Panc1 (cell line): ENCODE data around the gene KIF5B. TPM values are rescaled to one million over a fixed set of nuclear protein-coding genes. Genes with fewer than 3 reads are reported as not detected.
"Not testable (repeated sequence)": the region's sequence is repeated elsewhere in the genome, so short reads cannot be mapped to it uniquely, and the experiment has no call there.

Experiments used
- ATAC-seq: fragments of 200-7000 bp; cut with Tn5 transposase; 2 replicates; pipeline ENCODE4 v1.9.1; 2020; ENCODE audit warnings: mild to moderate bottlenecking, moderate library complexity
- BruUV-seq: library from RNA; stranded (reverse); fragments of 400-500 nt; replicated peaks from 2 replicates; lab custom pipeline; 2021; lab: Mats Ljungman, UMichigan
- CTCF ChIA-PET: fragments of 300-600 bp; sonication (Branson Sonifier 250); formaldehyde crosslinking; loops from one replicate; lab custom pipeline; 2022; ENCODE audit warnings: antibody characterized with exemption; lab: Charles Lee
- POLR2A ChIA-PET: fragments of 300-600 bp; sonication (Branson Sonifier 250); formaldehyde crosslinking; loops from one replicate; lab custom pipeline; 2022; ENCODE audit warnings: antibody characterized with exemption; lab: Charles Lee
- DNase-seq: peaks from one replicate; pipeline ENCODE4 v3.0.0-alpha.2; 2010; ENCODE audit warnings: low read depth, low spot score
- H3K27ac ChIP-seq: 2 replicates; pipeline ENCODE4 v1.5.1; 2011; ENCODE audit warnings: mild to moderate bottlenecking, low read length, inconsistent platforms
- H3K27me3 ChIP-seq: fragments of 200-500 bp; sonication (Bioruptor generic); 2 replicates; pipeline ENCODE4 v1.6.0; 2014; ENCODE audit warnings: low read length, inconsistent platforms; ENCODE audit not compliant: control insufficient read depth, insufficient read depth
- H3K36me3 ChIP-seq: fragments of 200-500 bp; sonication (Bioruptor generic); 2 replicates; pipeline ENCODE4 v1.5.1; 2014; ENCODE audit warnings: inconsistent platforms, mild to moderate bottlenecking, low read length, moderate library complexity; ENCODE audit not compliant: control insufficient read depth, insufficient read depth
- H3K4me1 ChIP-seq: 2 replicates; pipeline ENCODE4 v1.5.1; 2011; ENCODE audit warnings: inconsistent platforms, mild to moderate bottlenecking, low read length, moderate library complexity; ENCODE audit not compliant: control insufficient read depth, insufficient read depth
- H3K4me3 ChIP-seq, 2 experiments: 2 replicates each; pipeline ENCODE4 v1.5.1; 2011 to 2012; ENCODE audit warnings: low read depth in 2 of 2, low read length in 2 of 2, mild to moderate bottlenecking in 2 of 2, inconsistent platforms in 1 of 2, moderate library complexity in 1 of 2
- H3K9me3 ChIP-seq: fragments of 200-500 bp; sonication (Bioruptor generic); 2 replicates; pipeline ENCODE4 v1.5.1; 2014; ENCODE audit warnings: low read depth, mild to moderate bottlenecking, inconsistent platforms, low read length, moderate library complexity; ENCODE audit not compliant: control insufficient read depth, insufficient read depth
- POLR2AphosphoS5 ChIP-seq: IDR thresholded peaks from 2 replicates; pipeline ENCODE4 v1.6.1; 2012; ENCODE audit warnings: mild to moderate bottlenecking, low read depth, low read length, moderate library complexity
- SIN3A ChIP-seq: IDR thresholded peaks from 2 replicates; pipeline ENCODE4 v1.6.1; 2012; ENCODE audit warnings: low read depth, mild to moderate bottlenecking, low read length, moderate library complexity, borderline replicate concordance; ENCODE audit not compliant: insufficient read depth
- in situ Hi-C: cut with HindIII; loops from 2 replicates; pipeline ENCODE4 v1.10.0; 2016; ENCODE audit warnings: low sequenced_read_pairs, low pct_unique_long_range_greater_than_20kb
- intact Hi-C: fragments of 100-400 bp; cut with micrococcal nuclease; formaldehyde crosslinking; loops from one replicate; pipeline ENCODE4 v1.10.0; 2022; ENCODE audit not compliant: unreplicated experiment
- total RNA-seq: library from RNA; stranded (reverse); gene quantifications from one replicate; pipeline ENCODE4 v1.2.1, GENCODE V29; 2021; ENCODE audit not compliant: unreplicated experiment
- TF ChIP-seq, protein P1 (sequence below), 2 experiments: IDR thresholded peaks; 2 replicates each; pipeline ENCODE4 v1.6.1; 2011 to 2012; ENCODE audit warnings: low read depth in 2 of 2, control low read depth in 1 of 2, low read length in 1 of 2, mild to moderate bottlenecking in 1 of 2, moderate library complexity in 1 of 2; ENCODE audit not compliant: insufficient read depth in 1 of 2
- TF ChIP-seq, protein P2 (sequence below): fragments of 450-650 bp; IDR thresholded peaks from 2 replicates; pipeline ENCODE4 v1.5.1; 2017; ENCODE audit warnings: mild to moderate bottlenecking

KIF5B gene
- total RNA-seq, 1 experiment from 2014 or later = 89.9 TPM

- TF ChIP-seq, protein P1, sequence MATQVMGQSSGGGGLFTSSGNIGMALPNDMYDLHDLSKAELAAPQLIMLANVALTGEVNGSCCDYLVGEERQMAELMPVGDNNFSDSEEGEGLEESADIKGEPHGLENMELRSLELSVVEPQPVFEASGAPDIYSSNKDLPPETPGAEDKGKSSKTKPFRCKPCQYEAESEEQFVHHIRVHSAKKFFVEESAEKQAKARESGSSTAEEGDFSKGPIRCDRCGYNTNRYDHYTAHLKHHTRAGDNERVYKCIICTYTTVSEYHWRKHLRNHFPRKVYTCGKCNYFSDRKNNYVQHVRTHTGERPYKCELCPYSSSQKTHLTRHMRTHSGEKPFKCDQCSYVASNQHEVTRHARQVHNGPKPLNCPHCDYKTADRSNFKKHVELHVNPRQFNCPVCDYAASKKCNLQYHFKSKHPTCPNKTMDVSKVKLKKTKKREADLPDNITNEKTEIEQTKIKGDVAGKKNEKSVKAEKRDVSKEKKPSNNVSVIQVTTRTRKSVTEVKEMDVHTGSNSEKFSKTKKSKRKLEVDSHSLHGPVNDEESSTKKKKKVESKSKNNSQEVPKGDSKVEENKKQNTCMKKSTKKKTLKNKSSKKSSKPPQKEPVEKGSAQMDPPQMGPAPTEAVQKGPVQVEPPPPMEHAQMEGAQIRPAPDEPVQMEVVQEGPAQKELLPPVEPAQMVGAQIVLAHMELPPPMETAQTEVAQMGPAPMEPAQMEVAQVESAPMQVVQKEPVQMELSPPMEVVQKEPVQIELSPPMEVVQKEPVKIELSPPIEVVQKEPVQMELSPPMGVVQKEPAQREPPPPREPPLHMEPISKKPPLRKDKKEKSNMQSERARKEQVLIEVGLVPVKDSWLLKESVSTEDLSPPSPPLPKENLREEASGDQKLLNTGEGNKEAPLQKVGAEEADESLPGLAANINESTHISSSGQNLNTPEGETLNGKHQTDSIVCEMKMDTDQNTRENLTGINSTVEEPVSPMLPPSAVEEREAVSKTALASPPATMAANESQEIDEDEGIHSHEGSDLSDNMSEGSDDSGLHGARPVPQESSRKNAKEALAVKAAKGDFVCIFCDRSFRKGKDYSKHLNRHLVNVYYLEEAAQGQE (IDR thresholded peaks at IDR 0.05; ENCODE audit: insufficient read depth in 1 of 2, low read depth in 2 of 2, low read length in 1 of 2) = no peak
- TF ChIP-seq, protein P2, sequence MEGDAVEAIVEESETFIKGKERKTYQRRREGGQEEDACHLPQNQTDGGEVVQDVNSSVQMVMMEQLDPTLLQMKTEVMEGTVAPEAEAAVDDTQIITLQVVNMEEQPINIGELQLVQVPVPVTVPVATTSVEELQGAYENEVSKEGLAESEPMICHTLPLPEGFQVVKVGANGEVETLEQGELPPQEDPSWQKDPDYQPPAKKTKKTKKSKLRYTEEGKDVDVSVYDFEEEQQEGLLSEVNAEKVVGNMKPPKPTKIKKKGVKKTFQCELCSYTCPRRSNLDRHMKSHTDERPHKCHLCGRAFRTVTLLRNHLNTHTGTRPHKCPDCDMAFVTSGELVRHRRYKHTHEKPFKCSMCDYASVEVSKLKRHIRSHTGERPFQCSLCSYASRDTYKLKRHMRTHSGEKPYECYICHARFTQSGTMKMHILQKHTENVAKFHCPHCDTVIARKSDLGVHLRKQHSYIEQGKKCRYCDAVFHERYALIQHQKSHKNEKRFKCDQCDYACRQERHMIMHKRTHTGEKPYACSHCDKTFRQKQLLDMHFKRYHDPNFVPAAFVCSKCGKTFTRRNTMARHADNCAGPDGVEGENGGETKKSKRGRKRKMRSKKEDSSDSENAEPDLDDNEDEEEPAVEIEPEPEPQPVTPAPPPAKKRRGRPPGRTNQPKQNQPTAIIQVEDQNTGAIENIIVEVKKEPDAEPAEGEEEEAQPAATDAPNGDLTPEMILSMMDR = no peak
- TF ChIP-seq POLR2AphosphoS5 (no peak), SIN3A (no peak)
- H3K4me3 ChIP-seq = no peak overlapping the region
- intact Hi-C loops (no loop called here), in situ Hi-C loops (no loop called here)
- ATAC-seq (no peak), DNase-seq (no peak)
- ChIA-PET POLR2A (no interaction called here), CTCF (no interaction called here)
- no TSS peak for BruUV-seq
- H3K36me3 ChIP-seq = no peaks in the 10 kb centered on the region
- H3K27ac ChIP-seq = no peak overlapping the region
- no peaks in the 10 kb centered on the region for H3K4me1 ChIP-seq
- H3K9me3 ChIP-seq = no peaks in the 10 kb centered on the region
- no peaks in the 10 kb centered on the region for H3K27me3 ChIP-seq
These were observed 47.5 kb upstream of the KIF5B start for GRCh38 chr10:32103721-32104120.

GRCh38 chr10:32098566-32099259 lies 42.5 kb upstream of the KIF5B start:
- H3K27me3 ChIP-seq, POLR2A ChIA-PET, H3K9me3 ChIP-seq, in situ Hi-C loops, intact Hi-C loops, BruUV-seq, DNase-seq, H3K4me3 ChIP-seq, H3K27ac ChIP-seq, ATAC-seq, H3K4me1 ChIP-seq, CTCF ChIA-PET, H3K36me3 ChIP-seq: not testable (repeated sequence)

DNA sequence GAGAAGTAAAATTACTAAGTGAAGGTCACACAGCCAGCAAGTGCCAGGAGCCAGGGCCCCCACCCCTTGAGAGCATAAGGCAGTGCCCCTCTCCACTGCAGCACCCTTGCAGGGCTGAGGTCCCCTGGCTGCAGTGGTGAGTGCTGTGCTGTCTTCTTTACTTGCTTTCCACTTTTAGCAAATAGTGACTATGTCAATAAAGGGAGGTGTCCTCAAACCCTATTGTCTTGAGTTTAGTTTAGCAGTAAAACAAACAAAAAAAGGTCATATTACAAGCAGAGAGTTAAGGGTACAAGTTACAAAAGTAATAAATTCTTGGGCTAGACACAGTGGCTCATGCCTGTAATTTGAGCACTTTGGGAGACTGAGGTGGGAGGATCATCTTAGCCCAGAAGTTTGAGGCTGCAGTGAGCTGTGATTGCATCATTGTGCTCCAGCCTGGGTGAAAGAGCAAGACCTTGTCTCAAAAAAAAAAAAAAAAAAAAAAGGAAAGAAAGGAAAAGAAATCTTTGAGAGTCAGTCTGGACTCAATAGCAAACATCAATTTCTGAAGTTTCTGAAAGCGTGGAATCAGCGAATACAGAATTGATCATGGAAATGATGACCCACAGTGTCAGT lies 39.0 kb upstream of the KIF5B start:
- in situ Hi-C loops (no loop called here), intact Hi-C loops (no loop called here)
- Histone ChIP-seq H3K4me3 (no peak overlapping the region), H3K9me3 (no peaks in the 10 kb centered on the region), H3K4me1 (no peaks in the 10 kb centered on the region), H3K27me3 (peaks cover 3% of the 10 kb centered on the region), H3K27ac (no peak overlapping the region), H3K36me3 (no peaks in the 10 kb centered on the region)
- ATAC-seq (no peak), DNase-seq (no peak)
- POLR2A ChIA-PET = no interaction called here
- no TSS peak for BruUV-seq
- CTCF ChIA-PET = no interaction called here
- TF ChIP-seq, protein P1 (IDR thresholded peaks at IDR 0.05; ENCODE audit: insufficient read depth in 1 of 2, low read depth in 2 of 2, low read length in 1 of 2) = no peak
